GM21723 (cell line): ENCODE measurements around the gene GASK1B.

Experiments used
- ATAC-seq: cut with Tn5 transposase; IDR thresholded peaks from one replicate; pipeline ENCODE4 v1.9.1; 2021; ENCODE audit warnings: mild to moderate bottlenecking, moderate library complexity; ENCODE audit not compliant: unreplicated experiment

Gene GASK1B

DNA sequence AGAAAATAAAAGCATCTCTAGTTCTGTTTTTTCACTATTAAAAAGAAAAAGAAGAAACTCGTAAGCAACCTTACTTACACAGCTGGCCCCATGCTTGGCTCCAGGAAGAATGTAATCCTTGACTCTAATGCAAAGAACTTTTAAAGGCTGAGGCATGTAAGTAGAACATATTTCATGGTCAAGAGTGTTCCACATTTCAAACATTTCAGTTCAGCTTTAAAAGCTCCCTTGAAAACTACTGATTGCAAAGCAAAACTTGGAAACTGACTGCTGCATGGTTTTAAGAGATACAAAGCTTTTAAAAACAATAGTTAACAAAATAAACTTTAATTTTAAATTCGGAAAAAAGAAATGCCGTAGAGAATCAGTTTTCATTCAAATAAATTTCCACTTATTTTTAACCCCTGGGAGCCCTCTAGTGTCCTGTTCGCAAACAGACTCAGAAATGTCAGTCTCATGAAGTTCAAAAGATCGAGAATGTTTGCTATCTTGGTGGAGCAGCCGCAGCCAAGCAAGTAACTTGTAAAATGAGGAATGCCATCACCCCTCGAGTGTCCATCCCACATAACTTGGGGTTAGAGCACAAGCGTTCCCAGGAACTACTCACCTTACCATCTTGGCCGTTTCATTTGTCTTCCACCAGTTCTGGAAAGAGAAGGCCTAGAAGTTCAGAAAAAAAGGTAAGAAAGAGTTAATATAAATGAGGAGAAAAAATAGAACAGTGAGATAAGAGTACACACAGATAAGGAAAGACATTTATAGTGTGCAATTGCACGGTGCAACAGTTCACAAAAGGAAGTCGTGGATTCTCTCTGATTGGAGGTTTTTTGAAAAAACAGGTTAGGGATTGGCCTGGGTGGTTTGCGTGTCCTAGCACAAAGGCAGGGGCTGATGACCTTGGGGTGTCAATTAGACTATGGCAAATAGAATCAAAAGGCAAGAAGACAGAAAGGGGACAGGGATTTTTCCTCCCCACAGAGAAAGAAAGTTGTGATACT, at the start of gene GASK1B:
Gene GASK1B, minus strand, starts transcription at position 765 of the 998 bp plus-strand sequence. CDS start 1,650 bp downstream, outside the sequence.
- ATAC-seq, result peak; percentile 50

GRCh38 chr4:158219623-158220022, 46.8 kb upstream of the GASK1B start:
- no peak for ATAC-seq

GRCh38 chr4:158217763-158218162, 44.9 kb upstream of the GASK1B start:
- ATAC-seq, result no peak

DNA sequence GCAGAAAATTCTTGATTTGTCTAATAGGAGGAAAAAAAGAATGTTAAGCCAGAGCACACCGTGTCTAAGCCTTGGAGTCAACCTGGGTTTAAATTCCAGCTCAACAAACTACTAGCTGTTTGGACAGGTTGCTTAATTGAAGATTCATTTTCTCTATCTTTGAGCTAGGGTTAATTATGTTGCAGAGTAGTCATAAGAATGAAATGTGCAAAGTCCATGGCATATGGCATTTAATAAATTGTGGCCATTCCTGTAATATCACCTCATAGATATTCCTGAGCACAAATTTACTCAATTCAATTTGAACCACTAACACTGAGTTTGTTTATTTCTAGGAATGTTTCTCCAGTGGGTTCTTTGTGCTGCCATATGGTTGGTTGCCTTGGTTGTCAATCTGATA, 42.0 kb upstream of the GASK1B start:
- ATAC-seq, result no peak

DNA sequence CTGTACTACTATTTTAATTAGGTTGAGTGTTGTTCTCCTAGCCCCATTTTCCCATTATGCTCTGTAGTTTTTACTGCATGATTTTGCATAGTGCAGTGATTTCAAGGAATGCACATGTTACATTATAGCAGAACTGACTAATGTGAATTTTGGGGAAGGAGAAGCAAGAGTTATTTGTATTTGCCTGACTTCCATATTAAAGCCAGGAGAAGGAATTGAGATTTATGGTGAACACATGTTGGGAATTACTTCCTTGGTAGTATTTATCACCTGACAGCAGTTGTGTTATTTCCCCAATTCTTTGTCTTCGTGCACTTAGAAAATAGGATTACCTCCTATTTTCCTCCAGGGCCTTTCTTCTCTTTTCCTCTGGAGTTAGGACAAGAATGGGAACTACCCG, 40.6 kb upstream of the GASK1B start:
- ATAC-seq, result no peak

DNA sequence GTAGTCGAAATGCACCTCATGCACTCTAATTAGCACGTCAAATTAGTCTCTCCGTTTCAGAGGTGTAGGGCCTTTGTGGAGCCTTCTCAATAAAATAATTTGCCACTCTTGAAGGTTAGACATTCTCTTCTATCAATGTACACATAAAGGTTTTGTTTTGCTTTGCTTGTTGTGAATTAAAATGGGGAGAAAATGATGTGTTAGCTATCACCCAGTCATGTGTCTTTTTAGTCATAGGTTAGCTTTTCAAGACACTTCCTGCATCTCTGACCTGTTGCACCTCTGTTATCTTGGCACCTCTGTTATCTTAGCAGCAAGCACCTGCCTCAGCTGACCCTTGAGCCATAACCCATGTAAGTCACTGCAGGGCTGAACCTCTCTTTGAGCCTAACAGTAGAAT, 38.4 kb upstream of the GASK1B start:
- no peak for ATAC-seq

- peak; percentile 96 for ATAC-seq
Measured at GRCh38 chr4:158209825-158210807, 37.3 kb upstream of the GASK1B start, which contains the start of gene TMEM144. Gene TMEM144, plus strand, starts transcription at chr4:158210486. Its CDS starts 2,182 bp downstream, at chr4:158212668.

DNA sequence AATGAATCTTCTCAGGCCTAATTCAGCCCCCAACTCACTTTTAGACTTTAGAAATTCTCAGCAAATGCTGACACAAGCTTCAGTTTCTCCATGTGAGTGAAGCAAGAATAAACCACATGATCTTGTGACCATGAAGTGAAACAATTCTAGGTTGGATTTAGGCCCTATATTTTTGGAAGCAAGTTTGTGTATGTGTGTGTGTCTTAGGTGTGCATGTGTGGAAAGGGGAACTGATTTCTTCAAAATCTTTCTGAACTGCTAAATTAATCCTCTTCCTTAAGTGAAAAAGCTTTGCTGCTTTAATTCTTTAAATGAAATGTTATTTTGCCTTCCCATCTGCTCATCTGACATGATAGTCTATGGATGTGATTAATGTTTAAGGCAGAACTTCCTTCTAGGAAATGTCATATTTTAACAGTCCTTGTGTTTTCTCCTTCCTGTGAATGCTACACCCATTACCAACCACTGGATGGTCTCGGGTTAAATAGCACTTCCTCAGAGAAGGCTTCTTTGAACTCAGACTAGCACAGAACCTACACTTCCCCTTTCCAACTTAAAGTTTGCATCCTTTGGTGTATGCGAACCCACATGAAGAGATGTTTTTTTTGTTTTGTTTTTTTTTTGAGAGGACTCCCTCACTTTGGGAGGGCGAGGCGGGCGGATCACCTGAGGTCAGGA, 36.3 kb upstream of the GASK1B start:
- ATAC-seq, result peak; percentile 50

DNA sequence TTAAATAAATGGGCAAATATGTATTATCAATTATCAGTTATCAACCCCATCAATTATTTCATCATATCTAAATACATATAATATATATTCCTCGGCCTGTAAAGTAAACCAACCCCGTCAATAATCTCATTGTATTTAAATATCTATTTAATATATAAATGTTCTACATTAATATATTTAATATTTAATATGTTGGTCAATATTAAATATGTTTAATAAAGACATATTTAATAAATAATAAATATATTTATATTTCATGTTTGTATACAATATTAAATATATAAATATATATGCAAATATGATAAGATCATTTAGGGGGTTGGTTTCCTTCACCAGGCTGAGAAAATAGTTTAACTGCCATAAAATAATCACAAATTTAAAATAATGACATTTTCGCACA, 31.1 kb upstream of the GASK1B start:
- no peak for ATAC-seq

GRCh38 chr4:158203436-158203835, 30.6 kb upstream of the GASK1B start:
- no peak for ATAC-seq

DNA sequence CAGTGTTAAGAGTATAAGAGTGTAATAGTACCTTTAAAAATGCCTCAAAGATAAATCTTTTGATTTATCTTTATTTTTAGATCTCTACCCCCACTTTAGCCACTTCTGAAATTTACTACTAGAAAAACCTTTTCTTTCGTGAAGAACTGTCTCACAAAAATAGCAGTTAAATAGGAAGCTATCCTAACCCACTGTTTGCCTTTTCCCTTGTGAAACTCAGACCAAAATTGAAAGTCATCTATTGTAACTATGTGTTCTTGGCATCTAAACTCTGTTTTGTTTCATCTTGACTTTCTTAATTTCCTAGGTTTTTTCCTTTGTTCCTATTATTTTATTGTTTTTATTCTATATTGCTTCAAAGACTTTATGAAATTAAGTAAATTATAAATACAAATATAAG, 29.7 kb upstream of the GASK1B start:
- ATAC-seq, result no peak

GRCh38 chr4:158201876-158202275, 29.1 kb upstream of the GASK1B start:
- no peak for ATAC-seq

GRCh38 chr4:158201322-158201721, 28.5 kb upstream of the GASK1B start:
- ATAC-seq, result no peak

DNA sequence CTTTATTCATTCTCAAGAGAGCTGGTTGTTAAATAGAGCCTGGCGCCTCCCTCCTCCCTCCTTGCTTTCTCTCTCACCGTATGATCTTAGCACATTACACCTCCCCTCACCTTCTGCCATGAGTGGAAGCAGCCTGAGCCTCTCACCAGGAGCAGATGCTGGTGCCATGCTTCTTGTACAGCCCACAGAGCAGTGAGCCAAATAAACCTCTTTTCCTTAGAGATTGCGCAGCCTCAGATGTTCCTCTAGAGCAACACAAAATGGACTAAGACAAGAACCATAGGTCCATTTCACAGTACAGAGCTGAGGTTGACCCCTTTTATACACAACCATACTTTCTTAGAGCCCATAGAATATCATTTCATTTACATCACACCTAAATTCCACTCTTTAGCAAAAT, 27.4 kb upstream of the GASK1B start:
- no peak for ATAC-seq

GRCh38 chr4:158197194-158197776, 24.5 kb upstream of the GASK1B start:
- no peak for ATAC-seq

- no peak for ATAC-seq
Measured at GRCh38 chr4:158195297-158195696, 22.5 kb upstream of the GASK1B start.

GRCh38 chr4:158193171-158193749, 20.4 kb upstream of the GASK1B start:
- ATAC-seq, result peak; percentile 67

- ATAC-seq, result no peak
Measured at GRCh38 chr4:158192439-158193158, 19.8 kb upstream of the GASK1B start.

GRCh38 chr4:158190718-158191117, 17.9 kb upstream of the GASK1B start:
- ATAC-seq, result no peak
